Measurements from ENCODE around the gene GABRA5.

DNA sequence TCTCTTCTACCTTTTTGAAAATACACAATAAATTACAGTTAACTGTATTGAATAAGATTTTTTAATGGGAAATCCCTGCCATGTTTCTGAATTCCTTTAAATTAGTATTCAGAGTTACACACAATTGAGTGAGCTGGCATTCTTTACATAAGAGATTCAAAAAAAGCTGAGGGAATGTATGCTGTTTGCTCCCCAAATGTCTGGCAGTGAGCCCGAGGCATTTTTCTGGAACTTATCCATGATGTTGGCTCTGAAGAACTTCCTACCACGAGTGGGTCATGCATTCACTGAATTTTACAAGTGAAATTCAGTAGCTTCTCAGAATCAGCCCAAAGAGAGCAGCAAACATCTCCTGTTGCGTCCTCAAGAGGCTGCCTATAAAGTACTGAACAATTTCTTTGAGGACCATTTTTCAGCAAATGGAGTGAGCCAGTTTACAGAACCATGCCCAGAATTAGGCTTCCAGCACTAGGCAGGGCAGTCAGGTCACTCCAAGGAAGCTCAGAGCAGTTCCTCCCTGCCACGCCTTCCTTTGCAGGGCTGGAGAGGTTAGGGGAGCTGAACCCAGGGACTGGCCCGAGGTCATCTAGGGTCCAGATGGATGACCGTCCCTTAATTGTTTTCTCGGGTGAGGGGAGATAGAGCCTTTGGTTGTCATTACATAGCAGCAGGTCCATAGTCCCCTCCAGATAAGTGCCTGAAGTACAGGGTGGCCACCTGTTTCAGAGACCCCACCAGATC lies 21.2 kb downstream of the GABRA5 start:
- TF ChIP-seq EZH2 (IDR thresholded peaks at IDR 0.05; ENCODE audit: low read depth) (no peak), CTCF (conservative IDR thresholded peaks at IDR 0.05) (no peak)
